ENCODE results near the gene CARHSP1.

GRCh38 chr16:8880839-8881510 lies 12.2 kb upstream of the CARHSP1 start:
- TF ChIP-seq POLR2A (IDR thresholded peaks at IDR 0.05; ENCODE audit: extremely low read depth, insufficient read length) (no peak), MAX (IDR thresholded peaks at IDR 0.05; ENCODE audit: low read depth, low read length) (no peak)
- TF ChIP-seq, protein P1, sequence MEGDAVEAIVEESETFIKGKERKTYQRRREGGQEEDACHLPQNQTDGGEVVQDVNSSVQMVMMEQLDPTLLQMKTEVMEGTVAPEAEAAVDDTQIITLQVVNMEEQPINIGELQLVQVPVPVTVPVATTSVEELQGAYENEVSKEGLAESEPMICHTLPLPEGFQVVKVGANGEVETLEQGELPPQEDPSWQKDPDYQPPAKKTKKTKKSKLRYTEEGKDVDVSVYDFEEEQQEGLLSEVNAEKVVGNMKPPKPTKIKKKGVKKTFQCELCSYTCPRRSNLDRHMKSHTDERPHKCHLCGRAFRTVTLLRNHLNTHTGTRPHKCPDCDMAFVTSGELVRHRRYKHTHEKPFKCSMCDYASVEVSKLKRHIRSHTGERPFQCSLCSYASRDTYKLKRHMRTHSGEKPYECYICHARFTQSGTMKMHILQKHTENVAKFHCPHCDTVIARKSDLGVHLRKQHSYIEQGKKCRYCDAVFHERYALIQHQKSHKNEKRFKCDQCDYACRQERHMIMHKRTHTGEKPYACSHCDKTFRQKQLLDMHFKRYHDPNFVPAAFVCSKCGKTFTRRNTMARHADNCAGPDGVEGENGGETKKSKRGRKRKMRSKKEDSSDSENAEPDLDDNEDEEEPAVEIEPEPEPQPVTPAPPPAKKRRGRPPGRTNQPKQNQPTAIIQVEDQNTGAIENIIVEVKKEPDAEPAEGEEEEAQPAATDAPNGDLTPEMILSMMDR (IDR thresholded peaks at IDR 0.05; ENCODE audit: low read depth, low read length): no peak
